ENCODE results near the gene FHL2. TPM values are rescaled to one million over a fixed set of nuclear protein-coding genes. Genes with fewer than 3 reads are reported as not detected.
"Not testable (repeated sequence)": the region's sequence is repeated elsewhere in the genome, so short reads cannot be mapped to it uniquely, and the experiment has no call there.

The FHL2 gene
- total RNA-seq, 4 donors from 2014 or later, result 23.3 to 88.3 (median 33.6) TPM

GRCh38 chr2:105431367-105432043 is 32.7 kb upstream of the FHL2 start:
- ATAC-seq (ENCODE audit: low FRiP score) (peak; percentile 74), DNase-seq (ENCODE audit: low spot score) (no peak)
- TF ChIP-seq CTCF (IDR thresholded peaks at IDR 0.05), result no peak

- DNase-seq (ENCODE audit: low spot score) (no peak), ATAC-seq (ENCODE audit: low FRiP score) (no peak)
- no peak for TF ChIP-seq CTCF (IDR thresholded peaks at IDR 0.05)
Observed at GRCh38 chr2:105428387-105429018, 29.7 kb upstream of the FHL2 start.

GRCh38 chr2:105427485-105427884 is 28.6 kb upstream of the FHL2 start:
- no peak for TF ChIP-seq CTCF (IDR thresholded peaks at IDR 0.05)
- DNase-seq (ENCODE audit: low spot score), result no peak
- no peak for ATAC-seq (ENCODE audit: low FRiP score)

GRCh38 chr2:105426626-105427292 is 27.9 kb upstream of the FHL2 start:
- ATAC-seq (ENCODE audit: low FRiP score) (peak; percentile 19), DNase-seq (ENCODE audit: low spot score) (no peak)
- no peak for TF ChIP-seq CTCF (IDR thresholded peaks at IDR 0.05)

GRCh38 chr2:105425936-105426625 is 27.2 kb upstream of the FHL2 start:
- TF ChIP-seq CTCF (IDR thresholded peaks at IDR 0.05), result no peak
- ATAC-seq (ENCODE audit: low FRiP score) (no peak), DNase-seq (ENCODE audit: low spot score) (no peak)

GRCh38 chr2:105424836-105425235 is 26.0 kb upstream of the FHL2 start:
- not testable (repeated sequence) for DNase-seq (ENCODE audit: low spot score)

GRCh38 chr2:105422801-105423200 is 23.9 kb upstream of the FHL2 start:
- ATAC-seq (ENCODE audit: low FRiP score), result no peak
- DNase-seq (ENCODE audit: low spot score), result no peak

More at GRCh38 chr2:105424836-105425235, 26.0 kb upstream of the FHL2 start:
- ATAC-seq (ENCODE audit: low FRiP score), result not testable (repeated sequence)

More at GRCh38 chr2:105422801-105423200, 23.9 kb upstream of the FHL2 start:
- no peak for TF ChIP-seq CTCF (IDR thresholded peaks at IDR 0.05)

All from omental fat pad (tissue), 4 donors.